Naive thymus-derived CD8-positive, alpha-beta T cell (primary cell): ENCODE measurements around the gene HEATR1. TPM values are rescaled to one million over a fixed set of nuclear protein-coding genes. Genes with fewer than 3 reads are reported as not detected.

ENCODE experiments used
- polyA plus RNA-seq, 3 donors: library from polyadenylated mRNA; unstranded; fragments of 300-500 nt; fragmentation: Illumina TruSeq; gene quantifications; one replicate each; pipeline ENCODE4 v1.2.3, GENCODE V29; 2021
- total RNA-seq, 8 experiments: library from RNA in 2 of 8; stranded (reverse) in 2 of 8; gene quantifications; one replicate each; pipeline ENCODE4 v1.2.3 and lab custom pipeline; 2021 to 2026

Gene HEATR1
- total and polyA plus RNA-seq, 5 experiments from 2014 or later = 11.0 to 50.9 (median 14.1) TPM

Other genes starting within 250 kb of the HEATR1 start
- under 1 TPM; 0.38 to 0.68 TPM for gene EDARADD, start 210.2 kb downstream of the HEATR1 start, total RNA-seq
- 1 to 10 TPM in 1 of 3 donors, under 1 TPM in 2; 0.20 to 2.5 (median 0.32) TPM for gene EDARADD, start 210.2 kb downstream of the HEATR1 start, polyA plus RNA-seq
- 100 to 1,000 TPM; 102 to 113 TPM for gene LGALS8, start 80.5 kb downstream of the HEATR1 start, total RNA-seq
- 10 to 100 TPM; 29.3 to 40.8 (median 36.3) TPM for gene LGALS8, start 80.5 kb downstream of the HEATR1 start, polyA plus RNA-seq
- under 1 TPM in 1 of 2 experiments, not detected in 1; 0.36 TPM for gene ACTN2, start 82.0 kb upstream of the HEATR1 start, total RNA-seq
- gene ACTN2, start 82.0 kb upstream of the HEATR1 start, polyA plus RNA-seq = not detected
- gene MTR, start 190.8 kb upstream of the HEATR1 start, total RNA-seq = 10 to 100 TPM; 67.1 to 67.9 TPM
- 10 to 100 TPM; 14.8 to 25.6 (median 18.3) TPM for gene MTR, start 190.8 kb upstream of the HEATR1 start, polyA plus RNA-seq